NCI-H524 treated with DMSO at 0.1 percent for 48 hours (cell line): ENCODE data around the gene DUSP9.

Experiments used
- DNase-seq: peaks from one replicate; lab custom pipeline; 2025; lab: John Stamatoyannopoulos, UW

DUSP9 gene

GRCh38 chrX:153622661-153623309 lies 24.2 kb upstream of the DUSP9 start:
- no peak for DNase-seq

DNA sequence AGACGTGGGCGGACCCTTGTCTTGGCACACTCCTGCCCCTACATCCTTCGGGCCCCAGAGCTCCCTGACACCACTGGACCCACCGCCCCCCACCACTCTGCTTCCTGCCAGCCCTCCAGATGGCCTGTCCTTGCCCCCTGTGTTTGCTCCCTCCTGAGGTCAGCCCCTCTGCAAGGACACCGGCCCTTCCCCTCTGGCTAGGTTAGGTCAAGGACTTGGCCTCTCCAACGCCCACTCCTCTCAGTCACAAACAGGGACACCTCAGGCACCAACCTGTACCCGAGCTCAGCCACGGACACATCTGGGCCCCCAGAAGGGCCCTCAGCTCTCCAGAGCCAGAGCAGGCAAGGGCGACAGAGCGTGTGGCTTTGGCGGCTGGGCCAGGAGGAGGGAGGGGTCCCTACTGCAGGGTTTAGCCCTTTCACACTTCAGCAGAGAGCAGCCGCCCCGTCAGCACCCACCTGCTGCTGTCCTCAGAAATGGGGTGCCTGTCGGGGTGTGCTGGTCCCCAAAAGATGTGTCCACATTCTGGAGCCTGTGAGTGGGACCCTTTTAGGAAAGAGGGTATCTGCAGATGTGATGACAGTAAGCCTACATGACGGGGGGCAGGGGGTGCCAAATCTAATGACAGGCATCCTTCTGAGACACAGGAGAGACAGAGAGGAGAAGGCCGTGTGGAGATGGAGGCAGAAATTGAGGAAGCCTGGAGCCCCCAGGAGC lies 23.5 kb upstream of the DUSP9 start:
- no peak for DNase-seq

DNA sequence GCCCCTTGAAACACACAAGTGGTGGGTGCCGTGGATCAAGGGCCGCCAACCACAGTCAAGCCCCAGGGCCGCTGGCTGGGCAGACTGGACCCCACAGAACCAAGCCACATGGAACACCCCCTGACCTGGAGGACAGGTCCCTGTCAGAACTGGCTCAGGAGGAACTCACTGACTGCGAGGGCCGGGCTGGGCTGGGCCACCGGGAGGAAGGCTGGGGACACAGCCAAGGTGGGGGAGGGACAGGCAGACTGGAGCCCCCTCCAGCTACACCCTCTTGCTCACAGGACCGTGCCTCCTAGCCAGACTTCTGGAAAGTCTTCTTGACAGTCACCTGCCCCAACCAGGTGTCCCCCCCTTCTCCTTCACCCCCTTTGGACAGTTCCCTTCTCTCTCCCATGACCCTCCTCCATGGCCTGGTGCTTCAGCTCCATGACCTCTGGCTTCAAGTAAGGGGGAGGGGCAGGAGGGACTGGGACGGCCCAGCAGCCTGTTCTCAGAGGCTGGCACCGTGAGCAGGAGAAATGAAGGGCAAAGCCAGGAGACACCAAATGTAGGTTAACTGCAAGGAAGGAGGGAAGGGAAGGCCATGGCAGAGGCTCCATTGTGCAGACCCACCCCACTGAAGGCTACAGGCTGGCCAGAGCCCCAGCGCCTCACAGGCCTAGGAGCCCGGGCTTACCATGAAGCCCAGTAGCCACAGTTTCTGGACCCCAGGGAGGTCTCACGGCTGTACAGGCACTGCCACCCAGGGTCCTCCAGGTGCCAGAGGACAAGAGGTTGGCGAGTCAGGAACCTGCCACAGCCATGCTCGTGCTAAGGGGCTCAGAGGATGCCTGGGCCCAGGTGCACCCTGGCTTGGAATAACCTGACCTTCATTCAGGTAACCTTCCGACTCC lies 22.6 kb upstream of the DUSP9 start:
- no peak for DNase-seq

GRCh38 chrX:153625271-153626024 lies 21.6 kb upstream of the DUSP9 start:
- DNase-seq = no peak

GRCh38 chrX:153626025-153626633 lies 20.9 kb upstream of the DUSP9 start:
- no peak for DNase-seq

DNA sequence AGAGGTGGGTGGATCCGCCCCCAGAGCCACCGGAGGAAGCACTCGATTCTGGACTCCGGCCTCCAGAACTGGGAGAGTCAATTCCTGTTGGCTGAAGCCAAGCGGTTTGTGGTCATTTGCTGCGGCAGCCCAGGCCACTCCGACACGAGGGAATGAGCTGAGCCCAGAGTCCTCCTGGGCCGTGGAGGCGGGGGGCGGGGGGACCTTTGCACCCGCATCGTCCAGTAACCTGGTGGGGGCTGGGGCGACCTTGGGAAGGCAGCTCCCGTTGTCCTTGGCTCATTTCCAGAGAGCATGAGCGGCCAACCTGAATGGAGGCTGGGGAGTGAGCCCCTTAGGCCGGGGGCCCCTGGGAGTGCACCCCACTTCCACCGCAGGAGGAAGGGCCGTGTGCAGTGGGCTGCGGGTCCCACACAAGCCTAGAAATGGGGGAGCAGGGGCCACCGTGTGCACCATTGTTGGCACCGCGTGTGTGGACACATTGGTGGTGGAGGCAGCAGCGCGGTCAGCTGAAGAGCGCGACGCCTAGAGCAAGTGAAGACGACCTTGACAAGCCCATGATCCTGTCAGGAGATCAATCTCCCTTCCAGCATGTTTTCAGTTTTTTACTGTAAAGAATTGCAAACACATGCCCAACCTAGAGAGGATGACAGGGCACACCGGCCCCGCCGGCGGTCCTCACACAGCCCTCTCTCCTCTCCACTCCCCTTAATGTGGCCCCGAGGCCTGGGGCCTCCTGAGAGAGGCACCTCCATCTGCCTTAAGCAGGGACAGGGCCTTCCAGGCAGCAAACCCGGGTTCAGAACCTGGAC lies 19.9 kb upstream of the DUSP9 start:
- no peak for DNase-seq

DNA sequence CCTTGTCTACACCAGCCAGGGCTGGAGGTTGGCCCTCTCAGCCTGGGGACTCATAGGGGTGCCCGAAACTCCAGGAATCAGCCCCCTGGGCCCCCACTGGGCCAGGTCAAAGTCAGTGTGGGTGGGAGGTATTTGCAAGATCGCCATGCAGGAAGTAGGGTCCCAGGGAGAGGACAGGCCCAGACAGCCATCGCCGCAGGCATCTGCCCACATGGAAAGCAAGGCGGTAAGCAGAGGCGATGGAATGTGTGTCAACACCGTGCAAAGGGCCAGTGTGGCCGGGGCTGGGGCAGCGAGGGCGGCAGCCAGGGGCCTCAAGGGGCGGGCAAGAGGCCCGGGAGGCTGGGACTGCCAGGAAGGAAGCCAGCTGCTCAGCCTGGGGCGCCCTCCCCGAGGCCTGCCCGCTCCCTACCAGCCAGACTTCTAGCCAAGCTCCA lies 19.3 kb upstream of the DUSP9 start:
- no peak for DNase-seq

- DNase-seq = no peak
Observed at GRCh38 chrX:153628129-153628528, 18.9 kb upstream of the DUSP9 start.

- DNase-seq = no peak
Observed at GRCh38 chrX:153628665-153629064, 18.3 kb upstream of the DUSP9 start.

- DNase-seq = no peak
Observed at GRCh38 chrX:153631346-153631745, 15.7 kb upstream of the DUSP9 start.

GRCh38 chrX:153631907-153632594 lies 15.0 kb upstream of the DUSP9 start:
- DNase-seq = no peak

DNA sequence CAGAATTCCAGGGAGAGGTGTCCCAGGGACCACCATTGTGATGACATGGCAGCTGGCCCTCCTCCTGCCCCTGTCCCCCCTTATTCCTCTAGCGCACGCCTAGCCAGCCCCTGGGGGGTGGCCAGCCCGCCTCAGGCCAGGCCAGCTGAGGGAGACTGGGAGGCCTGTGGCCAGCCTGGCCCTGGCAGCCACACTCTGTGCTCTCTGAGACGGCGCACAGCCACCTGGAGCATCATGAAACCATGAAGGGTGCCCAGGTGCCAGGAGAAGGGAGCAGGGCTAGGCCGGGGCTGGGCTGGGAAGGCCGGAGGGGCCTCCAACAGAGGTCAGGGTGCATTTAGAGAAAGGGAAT lies 14.4 kb upstream of the DUSP9 start:
- DNase-seq = no peak

- DNase-seq = no peak
Observed at GRCh38 chrX:153633048-153633447, 14.0 kb upstream of the DUSP9 start.

DNA sequence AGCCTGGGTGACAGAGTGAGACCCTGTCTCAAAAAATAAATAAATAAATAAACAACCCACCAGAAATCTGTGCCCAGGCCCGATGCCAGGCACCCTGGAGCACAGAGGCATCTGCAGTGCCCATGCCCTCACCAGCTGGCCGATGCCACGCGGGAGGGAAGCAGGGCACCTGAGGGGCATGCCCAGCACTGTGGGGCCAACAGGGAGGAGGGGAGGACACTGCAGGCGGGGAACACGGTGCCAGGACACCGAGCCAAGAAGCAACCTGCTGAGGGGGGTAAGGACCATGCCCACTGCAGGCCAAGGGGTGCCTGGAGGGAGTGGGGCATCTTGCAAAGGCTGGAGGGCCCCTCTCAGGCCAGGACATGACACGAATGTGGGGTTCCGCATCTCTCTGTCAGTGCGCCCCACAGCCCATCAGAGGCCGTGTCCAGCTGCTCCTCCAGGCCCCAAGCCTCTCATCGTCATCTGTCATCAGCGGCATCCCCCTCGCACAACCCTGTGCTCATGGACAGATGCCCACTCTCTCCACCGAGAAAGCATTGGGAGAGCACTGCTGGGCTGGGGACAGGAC lies 13.3 kb upstream of the DUSP9 start:
- no peak for DNase-seq

DNA sequence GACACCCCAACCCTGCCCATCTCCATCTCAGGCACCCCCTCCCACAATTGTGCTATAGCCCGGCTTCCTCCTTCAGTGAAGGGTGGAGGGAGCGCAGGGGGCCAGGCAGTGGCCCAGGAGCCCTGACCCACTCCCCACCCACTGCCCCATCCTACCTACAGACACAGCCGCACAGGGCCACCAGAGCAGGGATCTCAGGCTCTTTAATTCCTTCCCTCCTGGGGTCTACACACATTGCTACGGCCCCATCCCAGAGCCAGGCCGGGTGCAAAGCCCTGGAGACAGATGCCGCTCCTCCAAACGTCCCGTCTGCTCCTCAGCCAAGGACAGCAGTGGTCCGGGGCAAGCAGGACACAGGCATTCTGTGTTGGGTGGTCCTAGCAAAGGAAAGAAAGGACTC lies 12.8 kb upstream of the DUSP9 start:
- DNase-seq = no peak

- DNase-seq = no peak
Observed at GRCh38 chrX:153634832-153635231, 12.2 kb upstream of the DUSP9 start.

DNA sequence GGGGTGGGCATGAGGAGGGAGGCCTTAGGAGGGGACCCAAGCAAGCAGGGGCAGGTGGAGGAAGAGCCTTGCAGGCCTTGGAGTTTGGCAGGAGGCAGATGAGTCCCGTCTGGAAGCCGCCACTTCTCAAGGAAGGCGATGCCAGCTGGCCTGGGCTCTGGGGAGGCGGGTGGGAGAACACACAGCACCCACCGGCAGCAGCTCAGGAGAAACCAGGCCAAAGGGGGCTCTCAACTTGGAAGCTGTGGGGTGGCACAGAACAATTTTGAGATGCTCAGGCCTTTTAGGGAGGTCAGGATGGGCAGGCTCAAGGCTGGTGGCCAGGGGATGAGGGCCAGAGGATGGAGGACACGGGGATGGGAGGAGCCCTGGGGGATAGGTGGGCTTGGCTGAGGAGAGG lies 11.6 kb upstream of the DUSP9 start:
- no peak for DNase-seq

DNA sequence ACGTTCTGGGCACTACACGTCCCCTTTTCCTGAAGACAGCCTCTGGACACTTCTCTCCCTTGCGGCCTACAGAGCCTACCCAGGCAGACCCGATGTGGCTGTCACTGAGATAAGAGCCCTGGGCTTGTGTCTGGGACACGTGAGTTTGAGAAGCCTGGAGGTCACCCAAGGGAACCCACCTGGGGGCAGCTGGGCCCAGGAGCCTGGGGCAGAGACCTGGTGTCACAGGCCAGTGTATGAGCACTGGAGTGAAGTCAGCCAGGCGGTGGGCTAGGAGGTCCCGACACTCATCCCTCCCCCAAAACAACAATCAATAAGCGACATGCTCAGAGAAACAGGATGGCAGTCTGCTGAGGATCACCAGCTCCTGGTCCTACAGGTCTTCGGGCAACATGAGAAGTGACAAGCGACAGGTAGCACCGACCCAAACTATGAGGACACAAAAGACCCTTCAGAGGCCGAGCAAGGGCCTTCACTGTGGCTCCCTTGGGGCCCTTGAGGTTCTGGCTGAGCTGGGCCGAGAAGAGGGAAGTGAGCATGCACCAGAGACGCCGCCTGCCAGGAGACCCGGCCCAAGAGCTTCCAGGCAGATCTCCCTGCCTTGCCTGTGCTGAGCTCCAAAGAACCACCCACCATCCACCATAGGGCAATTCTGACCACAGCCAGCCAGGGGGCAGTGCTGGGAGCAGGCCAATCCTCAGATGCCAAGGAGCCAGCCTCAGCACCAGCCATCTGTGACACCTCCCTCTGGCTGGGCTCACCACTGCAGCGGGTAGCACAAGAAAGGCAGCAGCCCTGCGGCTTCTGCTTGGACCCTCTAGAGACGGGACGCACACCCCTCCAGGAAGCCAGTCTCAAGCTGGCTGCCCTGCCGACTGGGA lies 11.0 kb upstream of the DUSP9 start:
- DNase-seq = no peak

DNA sequence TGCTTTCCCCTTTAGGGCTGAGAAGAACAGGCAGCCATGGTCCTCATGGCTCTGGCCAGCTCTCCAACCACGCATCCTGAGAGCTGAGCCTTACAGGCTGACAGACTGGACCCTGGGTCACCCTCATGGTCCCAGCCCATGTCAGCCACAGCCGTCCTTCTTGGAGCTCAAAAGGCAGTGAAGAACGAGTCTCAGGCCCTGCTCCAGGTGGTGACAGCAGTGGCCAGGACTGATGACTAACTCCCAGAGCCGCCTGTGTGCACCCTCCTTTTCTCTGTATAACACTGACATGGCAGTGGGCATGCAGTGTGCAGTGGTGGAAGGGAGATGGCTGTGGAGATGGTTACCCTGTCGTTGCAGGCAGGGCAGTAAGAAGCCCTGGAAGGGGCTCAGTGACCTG lies 10.3 kb upstream of the DUSP9 start:
- no peak for DNase-seq
